HG03139 (cell line): ENCODE data around the gene PPFIBP1.
"Not testable (repeated sequence)": the region's sequence is repeated elsewhere in the genome, so short reads cannot be mapped to it uniquely, and the experiment has no call there.

Source experiments
- ATAC-seq: cut with Tn5 transposase; IDR thresholded peaks from one replicate; pipeline ENCODE4 v1.9.1; 2021; ENCODE audit not compliant: unreplicated experiment

Gene PPFIBP1

DNA sequence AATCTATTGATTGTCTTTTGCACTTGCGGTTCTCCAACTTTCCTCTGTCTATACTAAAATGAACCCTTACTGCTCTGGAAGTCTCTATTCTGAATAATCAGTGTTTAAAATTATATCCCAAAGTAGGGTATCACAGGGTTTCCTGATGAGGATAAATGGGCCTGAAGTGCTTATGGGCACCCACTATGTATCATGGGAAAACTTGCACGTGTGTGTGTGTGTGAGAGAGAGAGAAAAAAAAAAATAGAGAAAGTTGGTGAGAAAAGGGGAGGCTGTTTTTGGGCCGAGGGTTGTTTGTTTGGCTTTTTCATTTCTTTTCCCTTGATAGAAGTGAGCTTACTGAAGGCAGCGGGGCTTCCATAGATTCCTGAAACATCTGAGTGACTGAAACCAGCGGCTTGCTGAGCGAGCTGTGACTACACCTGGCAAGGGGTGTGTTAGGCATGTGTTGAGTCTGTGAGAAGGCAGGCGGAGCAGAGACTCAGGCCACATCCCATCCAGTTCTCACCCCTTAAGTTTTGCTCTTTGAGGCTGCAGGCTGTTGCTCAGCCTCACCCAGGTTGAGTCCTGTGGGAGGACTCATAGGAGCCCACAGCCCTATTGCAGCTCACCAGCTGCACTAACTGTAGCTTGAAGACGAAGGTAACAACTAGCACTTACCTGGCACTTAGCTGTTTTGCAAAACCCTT is 17.2 kb downstream of the PPFIBP1 start:
- ATAC-seq = no peak

GRCh38 chr12:27542628-27543027 is 18.6 kb downstream of the PPFIBP1 start:
- no peak for ATAC-seq

GRCh38 chr12:27544858-27545257 is 20.9 kb downstream of the PPFIBP1 start:
- ATAC-seq = not testable (repeated sequence)

DNA sequence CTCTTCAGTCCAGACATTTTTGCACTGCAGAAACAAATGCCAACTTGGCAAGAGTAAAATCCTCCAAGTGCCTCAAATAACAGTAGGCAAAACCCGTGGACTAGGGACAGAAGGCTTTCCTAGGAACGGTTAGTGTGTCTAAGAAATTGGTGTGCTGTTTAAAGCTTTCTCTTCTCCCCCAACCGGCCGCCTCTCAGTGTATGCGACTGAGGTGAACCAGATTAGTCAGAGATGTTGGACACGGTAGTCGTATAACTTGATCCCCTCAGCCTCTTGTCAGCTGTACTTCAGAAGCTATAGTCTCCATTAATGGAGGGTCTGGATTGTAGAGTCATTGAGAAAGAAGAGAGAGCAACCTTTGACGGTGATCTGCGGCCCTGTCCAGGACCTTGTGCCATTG is 21.7 kb downstream of the PPFIBP1 start:
- ATAC-seq = no peak

- no peak for ATAC-seq
Measured at GRCh38 chr12:27547592-27547991, 23.6 kb downstream of the PPFIBP1 start.

DNA sequence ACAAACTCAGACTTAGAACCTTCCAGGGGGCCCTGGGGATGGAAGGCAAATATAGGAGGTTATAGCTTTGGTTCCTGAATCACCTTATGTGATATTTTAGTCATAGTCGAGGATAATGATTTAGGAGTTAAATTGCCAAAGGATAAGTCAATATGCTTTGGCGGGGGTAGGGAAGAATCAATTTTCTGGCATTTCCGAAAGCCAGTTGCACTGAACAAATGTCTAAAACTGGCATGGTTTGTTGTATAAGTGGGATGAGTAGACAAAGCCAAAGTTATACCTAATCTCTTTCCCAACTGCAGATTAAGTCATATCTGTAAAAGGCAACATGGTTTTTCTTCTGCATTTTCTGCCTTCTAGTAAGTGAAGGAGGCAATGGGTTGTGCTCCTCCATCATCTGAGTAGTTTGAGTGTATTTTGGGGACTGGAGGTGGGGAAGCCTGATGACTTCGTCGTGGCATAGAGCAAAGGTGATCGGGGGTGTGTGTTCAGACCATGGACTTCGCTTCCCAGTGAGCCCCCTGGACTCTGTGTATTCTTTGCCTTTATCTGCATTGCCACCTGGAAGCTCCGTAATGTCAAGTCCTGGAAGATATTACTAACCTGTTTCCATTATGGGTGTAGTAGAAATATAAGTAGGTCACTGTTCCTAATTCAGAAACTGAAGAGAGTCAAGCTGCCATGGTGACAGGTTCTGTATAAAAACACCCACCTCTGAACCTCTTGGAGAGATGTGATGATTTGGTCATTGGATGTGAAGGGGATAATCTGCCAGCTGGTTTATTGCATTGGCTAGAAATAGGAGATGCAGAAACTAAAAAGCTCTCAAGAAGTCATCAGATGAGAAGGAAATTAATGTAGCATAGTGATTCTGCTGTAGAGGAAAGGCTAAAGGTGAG is 24.5 kb downstream of the PPFIBP1 start:
- no peak for ATAC-seq

GRCh38 chr12:27549236-27549800 is 25.3 kb downstream of the PPFIBP1 start:
- no peak for ATAC-seq

- no peak for ATAC-seq
Measured at GRCh38 chr12:27549801-27550652, 26.0 kb downstream of the PPFIBP1 start.

DNA sequence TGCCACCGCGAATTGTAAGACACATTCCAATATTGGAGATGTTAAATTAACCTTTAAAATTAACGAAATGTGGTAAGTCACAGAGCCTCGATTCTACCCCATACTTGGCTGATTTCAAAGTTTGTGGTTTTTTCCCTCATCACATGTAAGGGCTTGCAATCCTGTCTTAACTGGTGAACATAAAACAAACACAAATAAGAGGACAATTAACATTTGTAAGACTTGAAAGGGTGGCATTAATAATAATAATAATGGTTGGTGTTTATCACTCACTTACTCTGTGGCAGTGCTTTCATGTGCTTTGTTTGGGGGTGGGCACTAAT is 26.6 kb downstream of the PPFIBP1 start:
- no peak for ATAC-seq

- ATAC-seq = no peak
Measured at GRCh38 chr12:27551172-27551840, 27.3 kb downstream of the PPFIBP1 start.

DNA sequence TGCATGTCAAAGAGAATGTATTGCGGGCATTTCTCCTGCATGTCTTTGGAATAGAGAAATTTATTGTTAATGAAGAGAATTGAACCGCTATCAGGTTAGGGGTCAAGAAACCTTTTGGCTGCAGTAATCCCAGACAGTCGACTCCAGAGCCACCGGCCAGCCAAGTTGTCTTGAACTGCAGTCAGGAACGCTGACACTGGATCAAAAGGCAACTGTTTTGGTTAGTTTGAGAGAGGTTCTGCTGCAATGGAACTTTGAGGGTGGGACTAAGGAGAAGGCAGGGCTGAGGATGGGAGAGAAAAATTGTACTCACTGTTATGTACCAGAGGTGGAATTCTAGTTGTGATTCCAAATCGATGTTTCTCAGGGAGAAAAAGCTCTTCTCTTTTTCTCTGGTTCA is 28.2 kb downstream of the PPFIBP1 start:
- ATAC-seq = no peak

GRCh38 chr12:27552886-27553560 is 29.0 kb downstream of the PPFIBP1 start:
- no peak for ATAC-seq

DNA sequence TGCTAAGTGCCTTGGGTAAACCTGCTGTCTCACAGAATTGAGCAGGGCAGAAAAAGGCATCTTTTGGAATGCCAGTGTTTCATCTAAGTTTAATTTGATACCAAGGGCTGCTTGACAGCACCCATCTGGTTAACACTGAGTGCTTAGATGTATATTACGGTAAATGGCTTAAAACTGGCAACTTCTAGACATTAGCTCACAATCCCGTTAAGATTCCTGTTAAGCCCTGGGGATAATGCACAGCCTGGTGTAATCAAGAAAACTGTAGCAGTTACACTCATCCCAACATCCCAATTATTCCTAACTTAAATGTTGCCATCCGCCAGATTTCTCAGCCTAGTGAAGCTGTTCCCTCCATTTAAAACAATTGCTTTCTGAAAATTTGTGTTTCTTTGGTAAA is 29.9 kb downstream of the PPFIBP1 start:
- no peak for ATAC-seq

DNA sequence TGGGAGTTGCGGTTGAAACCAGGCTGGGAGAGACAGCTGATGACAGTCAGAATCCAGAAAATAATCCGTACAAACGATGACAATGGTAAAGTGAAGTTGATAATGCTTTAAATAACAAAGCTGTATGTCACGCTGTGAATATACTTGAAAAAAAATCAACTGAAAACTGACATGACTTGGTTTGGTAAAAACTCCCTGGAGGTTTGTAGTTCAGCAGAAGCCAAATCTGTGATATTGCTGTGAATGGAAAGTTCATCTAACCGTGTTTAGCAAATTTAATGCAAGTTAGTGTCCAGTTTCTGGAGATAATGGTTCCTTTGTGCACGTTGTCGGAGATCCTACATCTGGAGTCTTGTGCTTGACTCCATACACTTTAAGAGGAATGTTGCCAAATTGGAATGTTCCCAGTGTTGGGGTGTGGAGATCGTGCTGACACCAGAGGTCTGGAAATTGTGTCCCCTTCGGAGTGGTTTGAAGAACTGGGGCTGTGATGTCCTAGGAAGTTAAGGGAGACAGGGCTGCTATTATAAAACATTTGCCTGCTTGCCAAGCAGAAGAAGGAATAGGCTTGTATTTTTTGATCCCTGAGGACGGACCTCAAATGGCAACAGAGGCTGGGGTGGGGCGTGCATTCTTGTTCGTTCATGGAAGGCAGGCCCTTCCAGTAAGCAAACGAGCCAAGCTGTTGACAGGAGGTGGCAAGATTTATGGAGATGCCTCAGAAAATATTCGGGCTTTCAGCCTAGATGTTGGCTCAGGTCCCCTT is 30.6 kb downstream of the PPFIBP1 start:
- no peak for ATAC-seq

- ATAC-seq = no peak
Measured at GRCh38 chr12:27555361-27555760, 31.4 kb downstream of the PPFIBP1 start.

DNA sequence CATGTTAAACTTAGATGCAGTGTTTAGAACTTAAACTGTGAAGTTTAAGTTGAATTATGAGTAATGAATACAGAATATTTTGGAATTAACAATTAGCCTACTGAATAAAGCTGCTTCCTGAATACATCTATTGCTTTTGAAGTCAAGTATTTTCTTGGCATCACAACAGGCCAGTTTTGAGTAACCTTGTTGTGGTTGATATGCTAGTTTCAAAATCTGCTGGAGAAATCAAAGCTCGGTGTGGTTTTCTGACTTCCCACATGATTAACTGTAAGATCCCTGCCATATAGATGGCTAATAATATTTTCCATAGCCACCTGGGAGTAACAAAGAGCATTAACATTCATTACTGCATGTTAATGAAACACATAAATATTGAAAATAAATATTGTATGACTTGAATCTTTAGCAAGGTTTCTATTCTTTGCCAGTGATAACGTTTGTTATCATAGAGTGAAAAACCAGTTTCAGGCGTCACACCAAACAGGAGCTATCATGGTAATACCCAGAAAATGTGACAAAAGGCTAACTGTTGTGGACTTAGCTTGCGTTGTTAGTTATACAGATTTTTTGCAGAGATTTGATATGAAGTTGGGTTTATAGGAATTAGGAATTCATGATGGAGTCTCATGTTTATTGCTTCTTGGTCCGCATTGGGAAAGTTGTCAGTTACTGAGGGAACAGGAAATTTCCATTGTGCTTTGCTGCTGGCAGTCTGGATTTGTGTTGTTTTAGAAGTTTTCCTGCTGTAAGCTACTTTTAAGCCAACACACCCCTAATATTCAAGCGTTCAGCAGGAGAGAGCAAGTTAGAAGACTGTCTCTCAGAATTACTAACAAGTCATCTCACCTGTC is 32.1 kb downstream of the PPFIBP1 start:
- ATAC-seq = no peak

- no peak for ATAC-seq
Measured at GRCh38 chr12:27560126-27560525, 36.1 kb downstream of the PPFIBP1 start.

- no peak for ATAC-seq
Measured at GRCh38 chr12:27561535-27562350, 37.7 kb downstream of the PPFIBP1 start.
